B cell (primary cell): ENCODE measurements around the gene GKAP1.

Experiments
- CTCF ChIP-seq: fragments of 200-600 bp; IDR thresholded peaks from one replicate; pipeline ENCODE4 v1.8.0; 2022; ENCODE audit warnings: antibody characterized with exemption, mild to moderate bottlenecking
- EZH2 ChIP-seq: IDR thresholded peaks from 2 replicates; pipeline ENCODE4 v1.6.1; 2012; ENCODE audit warnings: borderline replicate concordance, low read depth, mild to moderate bottlenecking, moderate library complexity, low read length; ENCODE audit not compliant: insufficient read depth, poor library complexity, severe bottlenecking

GRCh38 chr9:83699615-83700014 is 118.0 kb downstream of the GKAP1 start:
- TF ChIP-seq CTCF = no peak
- TF ChIP-seq EZH2 = no peak
